ENCODE measurements around the gene OGFR.

GRCh38 chr20:62834967-62835730 is 30.5 kb downstream of the OGFR start:
- TF ChIP-seq CTCF (conservative IDR thresholded peaks at IDR 0.05), result no peak
- TF ChIP-seq EZH2 (IDR thresholded peaks at IDR 0.05; ENCODE audit: low read depth), result no peak
